Liver (tissue), 2 donors: Measurements from ENCODE around the gene SPTBN4.

Experiments
- CTCF ChIP-seq: fragments of 150-350 bp; IDR thresholded peaks from 2 replicates; pipeline ENCODE4 v1.5.1; 2017; ENCODE audit warnings: improper control_type of control experiment, low read depth, low read length; ENCODE audit not compliant: missing input control
- MAX ChIP-seq: IDR thresholded peaks from 2 replicates; pipeline ENCODE4 v1.6.1; 2016; ENCODE audit warnings: antibody characterized with exemption
- donor health status: healthy.

GRCh38 chr19:40471111-40471510, 4.3 kb downstream of the SPTBN4 start:
- TF ChIP-seq CTCF = no peak
- TF ChIP-seq MAX = no peak
